Brain microvascular endothelial cell (primary cell): ENCODE data around the gene WHAMM.
A peak's percentile ranks its signal among the peaks of the same experiment; 100 is the strongest.

Experiments used
- DNase-seq: peaks from one replicate; pipeline ENCODE4 v3.0.0-alpha.2; 2020
- H3K27ac ChIP-seq: fragments of 250-450 bp; sonication (Bioruptor Pico); 2 replicates; pipeline ENCODE4 v1.5.1; 2020; ENCODE audit warnings: mild to moderate bottlenecking, moderate library complexity
- H3K27me3 ChIP-seq: fragments of 250-450 bp; sonication (Bioruptor Pico); replicated peaks from 2 replicates; pipeline ENCODE4 v1.5.1; 2020; ENCODE audit warnings: mild to moderate bottlenecking
- H3K36me3 ChIP-seq: fragments of 250-450 bp; sonication (Bioruptor Pico); replicated peaks from 2 replicates; pipeline ENCODE4 v1.5.1; 2020; ENCODE audit warnings: mild to moderate bottlenecking
- H3K4me3 ChIP-seq: 2 replicates; pipeline ENCODE4 v1.5.1; 2011; ENCODE audit warnings: low read depth, mild to moderate bottlenecking, control low read depth, low read length, moderate library complexity
- CTCF ChIP-seq: IDR thresholded peaks from 2 replicates; pipeline ENCODE4 v1.5.1; 2011; ENCODE audit warnings: low read depth, mild to moderate bottlenecking, moderate library complexity, low read length, control low read depth, inconsistent platforms; ENCODE audit errors: missing control alignments
- in situ Hi-C: cut with HindIII; loops from 2 replicates; pipeline ENCODE4 v1.10.0; 2017; ENCODE audit warnings: low sequenced_read_pairs, low pct_ligation_motif_present

WHAMM gene

GRCh38 chr15:82798104-82798503 lies 11.3 kb upstream of the WHAMM start:
- no peak for TF ChIP-seq CTCF
- no peak for DNase-seq
- no peaks in the 10 kb centered on the region for H3K36me3 ChIP-seq
- H3K27me3 ChIP-seq = no peaks in the 10 kb centered on the region
- in situ Hi-C loops = no loop called here
- no peak overlapping the region for H3K4me3 ChIP-seq
- no peak overlapping the region for H3K27ac ChIP-seq

GRCh38 chr15:82798531-82799166 lies 10.8 kb upstream of the WHAMM start:
- in situ Hi-C loops = no loop called here
- Histone ChIP-seq H3K36me3 (no peaks in the 10 kb centered on the region), H3K4me3 (no peak overlapping the region), H3K27ac (no peak overlapping the region), H3K27me3 (no peaks in the 10 kb centered on the region)
- TF ChIP-seq CTCF = no peak
- no peak for DNase-seq

GRCh38 chr15:82799183-82799841 lies 10.1 kb upstream of the WHAMM start:
- no peaks in the 10 kb centered on the region for H3K27me3 ChIP-seq
- DNase-seq = no peak
- H3K36me3 ChIP-seq = no peaks in the 10 kb centered on the region
- no peak overlapping the region for H3K4me3 ChIP-seq
- in situ Hi-C loops = no loop called here
- no peak overlapping the region for H3K27ac ChIP-seq
- TF ChIP-seq CTCF = no peak

GRCh38 chr15:82802497-82802896 lies 6.9 kb upstream of the WHAMM start:
- Histone ChIP-seq H3K4me3 (no peak overlapping the region), H3K36me3 (no peaks in the 10 kb centered on the region), H3K27me3 (no peaks in the 10 kb centered on the region), H3K27ac (no peak overlapping the region)
- no peak for TF ChIP-seq CTCF
- no peak for DNase-seq
- in situ Hi-C loops = no loop called here

GRCh38 chr15:82803793-82804574 lies 5.4 kb upstream of the WHAMM start:
- in situ Hi-C loops = no loop called here
- Histone ChIP-seq H3K36me3 (no peaks in the 10 kb centered on the region), H3K4me3 (no peak overlapping the region), H3K27ac (no peak overlapping the region), H3K27me3 (no peaks in the 10 kb centered on the region)
- no peak for TF ChIP-seq CTCF
- peak; percentile 41 for DNase-seq
